ENCODE results near the gene MID1IP1. TPM values are rescaled to one million over a fixed set of nuclear protein-coding genes. Genes with fewer than 3 reads are reported as not detected.
A peak's percentile ranks its signal among the peaks of the same experiment; 100 is the strongest.

Gene MID1IP1
- total and polyA plus RNA-seq, 2 of the 13 experiments (the other 11 are each of a cell fraction or from before 2014, with no cell fraction given): 35.7 to 36.1 TPM

DNA sequence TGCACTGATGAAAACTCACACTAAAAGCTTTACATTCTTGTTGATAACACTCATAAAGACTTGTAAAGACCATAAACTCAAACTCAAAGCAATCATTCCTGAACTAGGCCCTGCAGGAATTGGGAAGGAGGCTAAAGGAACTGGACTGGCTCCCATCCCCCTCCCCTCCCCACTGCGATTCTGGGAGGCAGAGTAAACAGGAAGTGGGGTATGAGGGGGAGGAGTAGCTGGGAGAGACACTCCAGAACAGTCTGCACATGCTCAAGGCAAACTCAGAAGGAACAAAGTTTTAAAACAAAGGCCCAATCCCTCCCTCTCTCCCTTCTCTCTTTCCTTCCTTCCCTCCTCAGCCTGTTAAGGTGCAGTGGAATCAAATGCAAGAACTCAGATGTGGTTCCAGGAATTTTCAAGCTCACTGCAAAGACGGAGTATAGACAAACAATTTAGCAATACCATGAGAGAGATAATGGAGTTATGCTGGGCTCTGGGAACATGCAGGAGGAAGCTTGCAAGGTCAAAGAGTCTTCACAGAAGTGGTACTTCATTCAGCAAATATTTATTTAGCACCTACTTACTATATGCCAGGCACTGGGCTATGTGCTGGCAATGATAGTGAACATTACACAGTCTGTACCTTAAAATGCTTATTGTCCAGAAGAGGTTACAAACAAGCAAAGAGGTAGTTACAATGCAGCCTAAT, 15.9 kb downstream of the MID1IP1 start (continued):
- TF ChIP-seq NFIC (IDR thresholded peaks at IDR 0.05; ENCODE audit: low read length): peak; percentile 12; the same call in 1 of the 2 replicates
- no peak for TF ChIP-seq NPAS2 (CRISPR knock-in tag; IDR thresholded peaks at IDR 0.05; ENCODE audit: borderline replicate concordance)
- no peak for TF ChIP-seq SALL1 (CRISPR knock-in tag; IDR thresholded peaks at IDR 0.05)
- TF ChIP-seq, protein P1, sequence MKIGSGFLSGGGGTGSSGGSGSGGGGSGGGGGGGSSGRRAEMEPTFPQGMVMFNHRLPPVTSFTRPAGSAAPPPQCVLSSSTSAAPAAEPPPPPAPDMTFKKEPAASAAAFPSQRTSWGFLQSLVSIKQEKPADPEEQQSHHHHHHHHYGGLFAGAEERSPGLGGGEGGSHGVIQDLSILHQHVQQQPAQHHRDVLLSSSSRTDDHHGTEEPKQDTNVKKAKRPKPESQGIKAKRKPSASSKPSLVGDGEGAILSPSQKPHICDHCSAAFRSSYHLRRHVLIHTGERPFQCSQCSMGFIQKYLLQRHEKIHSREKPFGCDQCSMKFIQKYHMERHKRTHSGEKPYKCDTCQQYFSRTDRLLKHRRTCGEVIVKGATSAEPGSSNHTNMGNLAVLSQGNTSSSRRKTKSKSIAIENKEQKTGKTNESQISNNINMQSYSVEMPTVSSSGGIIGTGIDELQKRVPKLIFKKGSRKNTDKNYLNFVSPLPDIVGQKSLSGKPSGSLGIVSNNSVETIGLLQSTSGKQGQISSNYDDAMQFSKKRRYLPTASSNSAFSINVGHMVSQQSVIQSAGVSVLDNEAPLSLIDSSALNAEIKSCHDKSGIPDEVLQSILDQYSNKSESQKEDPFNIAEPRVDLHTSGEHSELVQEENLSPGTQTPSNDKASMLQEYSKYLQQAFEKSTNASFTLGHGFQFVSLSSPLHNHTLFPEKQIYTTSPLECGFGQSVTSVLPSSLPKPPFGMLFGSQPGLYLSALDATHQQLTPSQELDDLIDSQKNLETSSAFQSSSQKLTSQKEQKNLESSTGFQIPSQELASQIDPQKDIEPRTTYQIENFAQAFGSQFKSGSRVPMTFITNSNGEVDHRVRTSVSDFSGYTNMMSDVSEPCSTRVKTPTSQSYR (CRISPR knock-in tag; IDR thresholded peaks at IDR 0.05; ENCODE audit: borderline replicate concordance): peak; percentile 74; the same call in 1 of the 2 replicates
- no peak for TF ChIP-seq MAZ (IDR thresholded peaks at IDR 0.05; ENCODE audit: borderline replicate concordance, low read depth, low read length)
- TF ChIP-seq MAZ (CRISPR knock-in tag; IDR thresholded peaks at IDR 0.05; ENCODE audit: low read depth): no peak
- TF ChIP-seq SOX6 (IDR thresholded peaks at IDR 0.05): no peak
- peak; percentile 20; the same call in 1 of the 2 replicates for TF ChIP-seq SOX6 (CRISPR knock-in tag; IDR thresholded peaks at IDR 0.05)
- peak; percentile 40; the same call in 1 of the 2 replicates for TF ChIP-seq GABPB1 (CRISPR knock-in tag; IDR thresholded peaks at IDR 0.05)
- no peak for TF ChIP-seq ZNF44 (CRISPR knock-in tag; IDR thresholded peaks at IDR 0.05)
- TF ChIP-seq ZNF598 (CRISPR knock-in tag; IDR thresholded peaks at IDR 0.05; ENCODE audit: borderline replicate concordance): no peak
